Type B pancreatic cell (in vitro differentiated cells): ENCODE results near the gene GRK6. TPM values are rescaled to one million over a fixed set of nuclear protein-coding genes. Genes with fewer than 3 reads are reported as not detected.

ENCODE experiments used
- DNase-seq: peaks from one replicate; pipeline ENCODE4 v3.0.0; 2021; ENCODE audit warnings: mixed read lengths; ENCODE audit not compliant: unreplicated experiment; ENCODE audit errors: extremely low spot score
- H3K27ac Mint-ChIP-seq: 2 replicates; pipeline ENCODE4 v1.8.0; 2021; ENCODE audit warnings: mild to moderate bottlenecking, mixed read lengths
- H3K27me3 Mint-ChIP-seq: 2 replicates; pipeline ENCODE4 v1.8.0; 2021; ENCODE audit warnings: mixed read lengths
- H3K36me3 Mint-ChIP-seq: 2 replicates; pipeline ENCODE4 v1.8.0; 2021; ENCODE audit warnings: mixed read lengths
- H3K4me1 Mint-ChIP-seq: one replicate; pipeline ENCODE4 v1.8.0; 2021; ENCODE audit warnings: mixed read lengths; ENCODE audit not compliant: unreplicated experiment
- H3K4me3 Mint-ChIP-seq: 2 replicates; pipeline ENCODE4 v1.8.0; 2021; ENCODE audit warnings: mild to moderate bottlenecking, mixed read lengths
- H3K9me3 Mint-ChIP-seq: 2 replicates; pipeline ENCODE4 v1.8.0; 2021; ENCODE audit warnings: mixed read lengths
- total RNA-seq: library from RNA; stranded (reverse); gene quantifications from 2 replicates; pipeline ENCODE4 v1.2.1, GENCODE V29; 2021; ENCODE audit warnings: low replicate concordance
- TF ChIP-seq, protein P1 (sequence below): fragments of 200-600 bp; sonication (generic); conservative IDR thresholded peaks from 2 replicates; pipeline ENCODE4 v1.5.0; 2021; ENCODE audit warnings: antibody characterized with exemption, mild to moderate bottlenecking

The GRK6 gene
- total RNA-seq, 1 donor from 2014 or later: 47.3 TPM

- TF ChIP-seq, protein P1, sequence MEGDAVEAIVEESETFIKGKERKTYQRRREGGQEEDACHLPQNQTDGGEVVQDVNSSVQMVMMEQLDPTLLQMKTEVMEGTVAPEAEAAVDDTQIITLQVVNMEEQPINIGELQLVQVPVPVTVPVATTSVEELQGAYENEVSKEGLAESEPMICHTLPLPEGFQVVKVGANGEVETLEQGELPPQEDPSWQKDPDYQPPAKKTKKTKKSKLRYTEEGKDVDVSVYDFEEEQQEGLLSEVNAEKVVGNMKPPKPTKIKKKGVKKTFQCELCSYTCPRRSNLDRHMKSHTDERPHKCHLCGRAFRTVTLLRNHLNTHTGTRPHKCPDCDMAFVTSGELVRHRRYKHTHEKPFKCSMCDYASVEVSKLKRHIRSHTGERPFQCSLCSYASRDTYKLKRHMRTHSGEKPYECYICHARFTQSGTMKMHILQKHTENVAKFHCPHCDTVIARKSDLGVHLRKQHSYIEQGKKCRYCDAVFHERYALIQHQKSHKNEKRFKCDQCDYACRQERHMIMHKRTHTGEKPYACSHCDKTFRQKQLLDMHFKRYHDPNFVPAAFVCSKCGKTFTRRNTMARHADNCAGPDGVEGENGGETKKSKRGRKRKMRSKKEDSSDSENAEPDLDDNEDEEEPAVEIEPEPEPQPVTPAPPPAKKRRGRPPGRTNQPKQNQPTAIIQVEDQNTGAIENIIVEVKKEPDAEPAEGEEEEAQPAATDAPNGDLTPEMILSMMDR: no peak
- DNase-seq: no peak
- Mint-ChIP-seq H3K9me3 (no peaks in the 10 kb centered on the region), H3K27me3 (peaks cover 70% of the 10 kb centered on the region), H3K27ac (no peak overlapping the region), H3K36me3 (no peaks in the 10 kb centered on the region), H3K4me1 (peaks cover 8% of the 10 kb centered on the region), H3K4me3 (peak overlapping the region; percentile 72)
These were observed 21.8 kb upstream of the GRK6 start for GRCh38 chr5:177404641-177405179.

DNA sequence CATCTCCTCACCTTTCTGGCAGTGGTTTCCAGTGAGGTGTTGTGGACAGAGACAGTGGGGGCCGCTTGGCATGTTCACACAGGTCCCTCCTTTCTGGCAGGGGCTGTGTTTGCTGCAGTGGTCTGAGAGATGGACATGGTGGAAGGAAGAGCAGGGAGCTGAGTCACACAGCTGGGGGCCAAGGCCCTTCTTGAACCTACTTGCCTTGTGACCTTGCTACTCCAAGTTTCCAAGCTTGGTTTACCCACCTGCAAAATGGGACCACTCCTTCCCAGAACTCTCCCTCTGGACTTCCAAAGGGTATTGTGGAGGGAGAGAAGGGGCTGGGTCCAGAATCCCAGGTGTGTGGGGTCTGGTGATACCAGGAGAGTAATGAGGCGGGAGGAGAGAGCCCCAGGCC, 21.2 kb upstream of the GRK6 start:
- Mint-ChIP-seq H3K36me3 (no peaks in the 10 kb centered on the region), H3K4me3 (peak overlapping the region; percentile 72), H3K27me3 (peaks cover 70% of the 10 kb centered on the region), H3K27ac (no peak overlapping the region), H3K4me1 (peaks cover 8% of the 10 kb centered on the region), H3K9me3 (no peaks in the 10 kb centered on the region)
- no peak for DNase-seq
- TF ChIP-seq, protein P1: no peak

GRCh38 chr5:177405805-177406204, 20.7 kb upstream of the GRK6 start:
- TF ChIP-seq, protein P1: no peak

DNA sequence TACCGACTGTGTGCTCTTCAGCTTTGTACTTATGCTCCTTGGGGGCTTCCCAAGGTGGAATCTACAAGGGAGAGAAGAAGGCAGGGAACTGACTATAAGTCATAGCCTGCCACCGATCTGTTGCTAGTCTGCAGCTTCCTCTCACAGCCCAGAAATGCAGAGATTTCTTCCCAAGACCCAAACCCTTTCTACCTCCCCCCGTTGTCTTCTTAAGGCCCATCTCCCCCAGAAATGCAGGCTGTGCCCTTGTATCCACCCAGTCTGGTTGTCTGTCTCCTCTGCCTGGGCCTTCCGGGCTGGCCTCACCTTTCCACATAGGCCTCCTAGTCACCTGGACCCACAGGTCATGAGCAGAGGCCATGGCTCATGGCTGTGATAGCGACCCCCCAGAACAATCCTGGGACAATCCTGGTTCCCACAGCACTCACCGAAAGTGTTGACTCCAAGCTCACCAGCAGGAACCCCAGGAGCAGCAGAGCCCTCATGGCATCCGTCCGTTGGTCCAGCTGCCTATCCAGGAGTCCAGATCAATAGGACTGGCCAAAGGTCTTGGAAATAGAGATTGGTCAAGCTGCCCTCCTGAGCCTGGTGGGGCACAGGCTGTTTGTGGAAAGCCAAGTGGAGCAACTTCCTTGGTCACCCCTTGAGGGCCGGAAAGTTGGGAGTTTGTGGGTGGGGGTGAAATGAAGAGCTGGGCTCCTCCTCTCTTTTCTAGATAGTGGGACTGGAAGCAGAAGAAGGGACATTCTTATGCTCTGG, 17.3 kb upstream of the GRK6 start, which contains the start of gene F12:
F12 (minus strand) TSS at position 522 of the 759 bp plus-strand sequence; CDS start at position 485, 37 bp downstream.
- Mint-ChIP-seq H3K9me3 (no peaks in the 10 kb centered on the region), H3K27ac (no peak within 1 kb of the TSS), H3K27me3 (peaks cover 60% of the 10 kb centered on the region), H3K36me3 (no peaks in the 10 kb centered on the region), H3K4me3 (no peak within 1 kb of the TSS), H3K4me1 (no peaks in the 10 kb centered on the region)
- TF ChIP-seq, protein P1: no peak
- no peak for DNase-seq

More at GRCh38 chr5:177405805-177406204, 20.7 kb upstream of the GRK6 start:
- DNase-seq: no peak
- Mint-ChIP-seq H3K27me3 (peaks cover 70% of the 10 kb centered on the region), H3K27ac (no peak overlapping the region), H3K9me3 (no peaks in the 10 kb centered on the region), H3K36me3 (no peaks in the 10 kb centered on the region), H3K4me3 (no peak overlapping the region), H3K4me1 (peaks cover 8% of the 10 kb centered on the region)

GRCh38 chr5:177410575-177410974, 15.9 kb upstream of the GRK6 start:
- Mint-ChIP-seq H3K4me1 (no peaks in the 10 kb centered on the region), H3K27ac (no peak overlapping the region), H3K9me3 (no peaks in the 10 kb centered on the region), H3K36me3 (no peaks in the 10 kb centered on the region), H3K4me3 (no peak overlapping the region), H3K27me3 (peaks cover 54% of the 10 kb centered on the region)
- DNase-seq: no peak
- TF ChIP-seq, protein P1: no peak
